RWPE1 (cell line): ENCODE measurements around the gene CEACAM16.
"Not testable (repeated sequence)": the region's sequence is repeated elsewhere in the genome, so short reads cannot be mapped to it uniquely, and the experiment has no call there.

Experiments
- CTCF ChIA-PET: fragments of 350-600 bp; sonication (Branson Sonifier 250); formaldehyde crosslinking; extraction: SDS; loops from one replicate; lab custom pipeline; 2021; lab: Yijun Ruan, JAX
- POLR2A ChIA-PET: fragments of 400-600 bp; formaldehyde crosslinking; extraction: SDS; loops from one replicate; lab custom pipeline; 2020; ENCODE audit warnings: antibody characterized with exemption; ENCODE audit not compliant: low non-redundant PET; lab: Yijun Ruan, JAX
- DNase-seq: peaks from one replicate; pipeline ENCODE4 v3.0.0; 2012; ENCODE audit warnings: low spot score
- H3K27ac ChIP-seq: fragments of 450-650 bp; 2 replicates; pipeline ENCODE4 v1.5.1; 2017
- CTCF ChIP-seq: fragments of 450-650 bp; conservative IDR thresholded peaks from 2 replicates; pipeline ENCODE4 v1.5.1; 2017; ENCODE audit warnings: low read depth, mild to moderate bottlenecking

CEACAM16 gene

GRCh38 chr19:44705502-44706010, 6.6 kb downstream of the CEACAM16 start:
- POLR2A ChIA-PET, result no interaction called here
- no peak overlapping the region for H3K27ac ChIP-seq
- TF ChIP-seq CTCF, result no peak
- no peak for DNase-seq
- CTCF ChIA-PET, result interaction anchor here (1.5 kb wide), 1 partner anchor 16 kb away, joined by 6 read pairs; no protein-coding TSS in a partner anchor

- ChIA-PET POLR2A (no interaction called here), CTCF (interaction anchor here (0.7 to 1.5 kb wide), 2 partner anchors 17 kb away, joined by 4 to 6 read pairs; no protein-coding TSS in a partner anchor)
These were observed 7.7 kb downstream of the CEACAM16 start for GRCh38 chr19:44706506-44707236.

GRCh38 chr19:44707794-44708193, 8.8 kb downstream of the CEACAM16 start:
- ChIA-PET CTCF (interaction anchor here (0.7 kb wide), 1 partner anchor 16 kb away, joined by 4 read pairs; no protein-coding TSS in a partner anchor), POLR2A (no interaction called here)
- H3K27ac ChIP-seq, result no peak overlapping the region
- DNase-seq, result no peak
- no peak for TF ChIP-seq CTCF

More at GRCh38 chr19:44706506-44707236, 7.7 kb downstream of the CEACAM16 start:
- no peak overlapping the region for H3K27ac ChIP-seq
- no peak for TF ChIP-seq CTCF
- no peak for DNase-seq

- ChIA-PET POLR2A (no interaction called here), CTCF (interaction anchor here (0.7 kb wide), 1 partner anchor 133 kb away, joined by 3 read pairs; no protein-coding TSS in a partner anchor)
- H3K27ac ChIP-seq, result no peak overlapping the region
- no peak for TF ChIP-seq CTCF
- no peak for DNase-seq
These were observed 10.0 kb downstream of the CEACAM16 start for GRCh38 chr19:44708940-44709339.

- DNase-seq, POLR2A ChIA-PET, H3K27ac ChIP-seq, CTCF ChIA-PET: not testable (repeated sequence)
These were observed 10.7 kb downstream of the CEACAM16 start for GRCh38 chr19:44709434-44710266.

- H3K27ac ChIP-seq, result no peak overlapping the region; the same call in 1 of the 2 replicates
- ChIA-PET CTCF (no interaction called here), POLR2A (no interaction called here)
- no peak for DNase-seq
- no peak for TF ChIP-seq CTCF
These were observed 11.5 kb downstream of the CEACAM16 start for GRCh38 chr19:44710483-44710882.
